Activated naive CD4-positive, alpha-beta T cell treated with anti-CD3 and anti-CD28 coated beads, Interleukin-2, amount 10 ng/mL, durations not matched to agents 7 days and 5 days (primary cell): ENCODE results near the gene QRICH1.

Experiments
- CTCF ChIA-PET: fragments of 350-600 bp; sonication (Branson Sonifier 250); formaldehyde crosslinking; loops from one replicate; lab custom pipeline; 2021; ENCODE audit warnings: antibody characterized with exemption; lab: Charles Lee
- DNase-seq: peaks from one replicate; pipeline ENCODE4 v3.0.0-alpha.2; 2020
- H3K27ac Mint-ChIP-seq: one replicate; pipeline ENCODE4 v1.8.0; 2021; ENCODE audit warnings: mild to moderate bottlenecking, moderate library complexity, mixed read lengths
- H3K27me3 Mint-ChIP-seq: one replicate; pipeline ENCODE4 v1.8.0; 2021; ENCODE audit warnings: mild to moderate bottlenecking, mixed read lengths
- H3K36me3 Mint-ChIP-seq: one replicate; pipeline ENCODE4 v1.8.0; 2021; ENCODE audit warnings: mixed read lengths
- H3K4me1 Mint-ChIP-seq: one replicate; pipeline ENCODE4 v1.8.0; 2021; ENCODE audit warnings: mixed read lengths
- H3K4me3 Mint-ChIP-seq: one replicate; pipeline ENCODE4 v1.8.0; 2021; ENCODE audit warnings: mild to moderate bottlenecking, moderate library complexity, mixed read lengths
- H3K9me3 Mint-ChIP-seq: one replicate; pipeline ENCODE4 v1.8.0; 2021; ENCODE audit warnings: mixed read lengths

QRICH1 gene, protein sequence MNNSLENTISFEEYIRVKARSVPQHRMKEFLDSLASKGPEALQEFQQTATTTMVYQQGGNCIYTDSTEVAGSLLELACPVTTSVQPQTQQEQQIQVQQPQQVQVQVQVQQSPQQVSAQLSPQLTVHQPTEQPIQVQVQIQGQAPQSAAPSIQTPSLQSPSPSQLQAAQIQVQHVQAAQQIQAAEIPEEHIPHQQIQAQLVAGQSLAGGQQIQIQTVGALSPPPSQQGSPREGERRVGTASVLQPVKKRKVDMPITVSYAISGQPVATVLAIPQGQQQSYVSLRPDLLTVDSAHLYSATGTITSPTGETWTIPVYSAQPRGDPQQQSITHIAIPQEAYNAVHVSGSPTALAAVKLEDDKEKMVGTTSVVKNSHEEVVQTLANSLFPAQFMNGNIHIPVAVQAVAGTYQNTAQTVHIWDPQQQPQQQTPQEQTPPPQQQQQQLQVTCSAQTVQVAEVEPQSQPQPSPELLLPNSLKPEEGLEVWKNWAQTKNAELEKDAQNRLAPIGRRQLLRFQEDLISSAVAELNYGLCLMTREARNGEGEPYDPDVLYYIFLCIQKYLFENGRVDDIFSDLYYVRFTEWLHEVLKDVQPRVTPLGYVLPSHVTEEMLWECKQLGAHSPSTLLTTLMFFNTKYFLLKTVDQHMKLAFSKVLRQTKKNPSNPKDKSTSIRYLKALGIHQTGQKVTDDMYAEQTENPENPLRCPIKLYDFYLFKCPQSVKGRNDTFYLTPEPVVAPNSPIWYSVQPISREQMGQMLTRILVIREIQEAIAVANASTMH

GRCh38 chr3:49093853-49094767 lies at the start of gene QRICH1:
TSS of gene QRICH1 (minus strand) at chr3:49094071. CDS start at chr3:49077017, 17,054 bp downstream.
- peak; percentile 98 for DNase-seq
- no peaks in the 10 kb centered on the region for H3K9me3 Mint-ChIP-seq
- CTCF ChIA-PET, result interaction anchor here (0.5 to 3.8 kb wide), 13 partner anchors 9 to 377 kb away, joined by 3 to 26 read pairs (median 4); partner anchors contain the start of genes IMPDH2, QARS1 and USP19
- peaks cover 42% of the 10 kb centered on the region for H3K4me1 Mint-ChIP-seq
- peak within 1 kb of the TSS; percentile 88 for H3K4me3 Mint-ChIP-seq
- peak within 1 kb of the TSS; percentile 97 for H3K27ac Mint-ChIP-seq
- peaks cover 29% of the 10 kb centered on the region for H3K36me3 Mint-ChIP-seq
- H3K27me3 Mint-ChIP-seq, result no peaks in the 10 kb centered on the region

- Mint-ChIP-seq H3K9me3 (peaks cover 7% of the 10 kb centered on the region), H3K27me3 (peaks cover 36% of the 10 kb centered on the region), H3K4me3 (no peak overlapping the region), H3K36me3 (no peaks in the 10 kb centered on the region), H3K4me1 (no peaks in the 10 kb centered on the region), H3K27ac (no peak overlapping the region)
- CTCF ChIA-PET, result no interaction called here
- DNase-seq, result no peak
Measured at GRCh38 chr3:49140080-49140479, 46.2 kb upstream of the QRICH1 start.

DNA sequence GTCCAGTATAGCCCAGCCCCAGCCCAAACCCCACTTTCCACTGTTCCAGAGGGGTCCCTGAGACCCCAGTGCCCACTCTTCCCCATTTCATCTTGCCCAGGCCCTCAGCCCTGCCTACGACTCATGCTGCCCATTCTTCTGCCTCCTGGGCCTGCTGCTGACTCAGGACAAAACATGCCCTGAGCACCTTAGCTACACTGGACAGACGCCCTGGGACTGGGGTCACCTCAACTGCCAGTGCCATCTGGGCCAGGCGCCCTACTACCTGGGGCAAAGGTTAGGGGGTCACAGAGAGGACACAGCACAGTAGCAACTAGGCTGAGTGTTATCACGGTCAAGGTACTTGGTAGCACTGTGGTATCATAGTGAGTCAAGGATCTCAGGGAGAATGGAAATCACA lies 41.6 kb upstream of the QRICH1 start:
- Mint-ChIP-seq H3K27me3 (peaks cover 70% of the 10 kb centered on the region), H3K36me3 (no peaks in the 10 kb centered on the region), H3K27ac (no peak overlapping the region), H3K4me3 (no peak overlapping the region), H3K9me3 (no peaks in the 10 kb centered on the region), H3K4me1 (peaks cover 4% of the 10 kb centered on the region)
- CTCF ChIA-PET, result no interaction called here
- DNase-seq, result no peak

- peaks cover 4% of the 10 kb centered on the region for H3K4me1 Mint-ChIP-seq
- no peak overlapping the region for H3K27ac Mint-ChIP-seq
- H3K9me3 Mint-ChIP-seq, result no peaks in the 10 kb centered on the region
- H3K27me3 Mint-ChIP-seq, result peaks cover 66% of the 10 kb centered on the region
- CTCF ChIA-PET, result no interaction called here
- DNase-seq, result no peak
- H3K4me3 Mint-ChIP-seq, result no peak overlapping the region
- no peaks in the 10 kb centered on the region for H3K36me3 Mint-ChIP-seq
Measured at GRCh38 chr3:49134471-49135265, 40.8 kb upstream of the QRICH1 start.

- CTCF ChIA-PET, result no interaction called here
- H3K27me3 Mint-ChIP-seq, result peaks cover 62% of the 10 kb centered on the region
- H3K27ac Mint-ChIP-seq, result no peak overlapping the region
- DNase-seq, result no peak
- no peaks in the 10 kb centered on the region for H3K9me3 Mint-ChIP-seq
- no peaks in the 10 kb centered on the region for H3K36me3 Mint-ChIP-seq
- H3K4me3 Mint-ChIP-seq, result no peak overlapping the region
- peaks cover 4% of the 10 kb centered on the region for H3K4me1 Mint-ChIP-seq
Measured at GRCh38 chr3:49133226-49133951, 39.5 kb upstream of the QRICH1 start.

- Mint-ChIP-seq H3K27me3 (peaks cover 54% of the 10 kb centered on the region), H3K4me3 (no peak within 1 kb of the TSS), H3K36me3 (no peaks in the 10 kb centered on the region), H3K4me1 (peaks cover 4% of the 10 kb centered on the region), H3K9me3 (no peaks in the 10 kb centered on the region), H3K27ac (no peak within 1 kb of the TSS)
- no peak for DNase-seq
- CTCF ChIA-PET, result no interaction called here
Measured at GRCh38 chr3:49132437-49133225, 38.8 kb upstream of the QRICH1 start, which contains the start of gene LAMB2. TSS of gene LAMB2 (minus strand) at chr3:49133050. CDS start at chr3:49132867, 183 bp downstream.

DNA sequence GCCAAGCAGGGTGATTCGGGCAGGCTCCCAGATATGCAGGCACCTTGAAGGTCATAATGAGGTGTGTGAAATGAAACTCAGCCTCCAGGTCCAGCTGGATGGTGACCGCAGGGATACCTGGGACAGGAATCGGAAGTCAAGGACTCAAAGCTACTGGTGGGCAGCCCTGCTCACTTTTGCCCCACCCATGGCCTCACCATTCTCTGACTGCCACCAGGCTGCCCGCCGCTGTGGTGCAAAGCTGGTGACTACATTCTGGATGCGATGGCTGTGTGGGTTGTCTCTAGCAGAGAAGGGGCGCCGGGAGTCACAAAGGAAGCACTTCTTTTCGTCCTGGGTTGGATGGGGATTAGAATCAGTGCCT lies 38.2 kb upstream of the QRICH1 start:
- peaks cover 4% of the 10 kb centered on the region for H3K4me1 Mint-ChIP-seq
- no peaks in the 10 kb centered on the region for H3K36me3 Mint-ChIP-seq
- CTCF ChIA-PET, result no interaction called here
- H3K27me3 Mint-ChIP-seq, result peaks cover 52% of the 10 kb centered on the region
- no peak overlapping the region for H3K4me3 Mint-ChIP-seq
- no peak overlapping the region for H3K27ac Mint-ChIP-seq
- H3K9me3 Mint-ChIP-seq, result no peaks in the 10 kb centered on the region
- no peak for DNase-seq

DNA sequence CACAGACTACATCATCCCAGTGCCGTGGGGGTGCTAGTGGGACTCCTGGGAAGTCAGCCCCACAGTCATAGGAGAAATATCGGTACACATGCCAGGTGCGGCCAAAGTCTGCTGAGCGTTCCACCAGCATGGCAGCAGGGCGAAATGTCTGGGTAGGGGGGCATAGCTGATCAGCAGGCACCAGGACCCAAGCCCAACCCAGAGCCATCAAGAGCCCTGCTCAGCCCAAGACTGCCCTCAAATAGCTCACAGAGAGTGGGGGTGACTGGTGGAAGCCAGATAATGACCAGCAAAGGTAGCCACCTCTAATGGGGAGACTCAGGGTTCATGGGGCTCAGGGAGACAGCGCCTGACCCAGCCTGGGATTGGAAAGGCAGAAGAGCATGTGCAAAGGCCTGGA lies 37.7 kb upstream of the QRICH1 start:
- peaks cover 52% of the 10 kb centered on the region for H3K27me3 Mint-ChIP-seq
- no peak overlapping the region for H3K27ac Mint-ChIP-seq
- H3K36me3 Mint-ChIP-seq, result no peaks in the 10 kb centered on the region
- no peak overlapping the region for H3K4me3 Mint-ChIP-seq
- H3K9me3 Mint-ChIP-seq, result no peaks in the 10 kb centered on the region
- CTCF ChIA-PET, result no interaction called here
- H3K4me1 Mint-ChIP-seq, result peaks cover 4% of the 10 kb centered on the region
- DNase-seq, result no peak

DNA sequence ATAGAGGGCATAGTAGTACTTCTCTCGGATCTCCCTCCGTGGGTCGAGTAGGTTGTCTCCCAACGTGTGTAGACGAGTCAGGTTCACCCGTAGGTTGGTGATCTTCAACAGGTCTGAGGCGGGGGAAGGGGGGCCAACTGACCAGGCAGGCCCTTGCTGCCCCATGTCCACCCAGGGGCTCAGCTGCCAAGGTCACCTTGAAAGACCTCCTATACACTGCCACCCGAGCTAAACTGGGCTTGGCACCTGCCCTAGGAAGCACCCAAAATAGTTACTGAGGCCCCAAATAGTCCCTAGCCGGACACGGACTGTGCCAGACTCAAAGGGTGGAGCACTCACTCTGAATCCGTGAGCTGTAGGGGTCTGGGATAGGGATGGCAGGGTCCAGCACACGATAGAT lies 37.2 kb upstream of the QRICH1 start:
- Mint-ChIP-seq H3K27ac (no peak overlapping the region), H3K9me3 (no peaks in the 10 kb centered on the region), H3K4me3 (no peak overlapping the region), H3K27me3 (peaks cover 51% of the 10 kb centered on the region), H3K4me1 (peaks cover 4% of the 10 kb centered on the region), H3K36me3 (no peaks in the 10 kb centered on the region)
- CTCF ChIA-PET, result interaction anchor here (1.2 kb wide), 1 partner anchor 27 kb away, joined by 4 read pairs; no protein-coding TSS in a partner anchor
- no peak for DNase-seq

- Mint-ChIP-seq H3K9me3 (no peaks in the 10 kb centered on the region), H3K4me1 (peaks cover 11% of the 10 kb centered on the region), H3K36me3 (no peaks in the 10 kb centered on the region), H3K4me3 (no peak overlapping the region), H3K27ac (no peak overlapping the region), H3K27me3 (no peaks in the 10 kb centered on the region)
- DNase-seq, result no peak
- CTCF ChIA-PET, result no interaction called here
Measured at GRCh38 chr3:49124991-49125670, 31.3 kb upstream of the QRICH1 start.

- CTCF ChIA-PET, result no interaction called here
- H3K9me3 Mint-ChIP-seq, result no peaks in the 10 kb centered on the region
- no peak overlapping the region for H3K27ac Mint-ChIP-seq
- DNase-seq, result no peak
- H3K4me3 Mint-ChIP-seq, result no peak overlapping the region
- H3K27me3 Mint-ChIP-seq, result no peaks in the 10 kb centered on the region
- peaks cover 18% of the 10 kb centered on the region for H3K4me1 Mint-ChIP-seq
- peaks cover under 1% of the 10 kb centered on the region for H3K36me3 Mint-ChIP-seq
Measured at GRCh38 chr3:49124203-49124602, 30.3 kb upstream of the QRICH1 start.

GRCh38 chr3:49123687-49124086 lies 29.8 kb upstream of the QRICH1 start:
- CTCF ChIA-PET, result interaction anchor here (1.5 kb wide), 1 partner anchor 29 kb away, joined by 4 read pairs; the partner anchor contains the start of gene QRICH1
- H3K27me3 Mint-ChIP-seq, result no peaks in the 10 kb centered on the region
- DNase-seq, result no peak
- H3K4me1 Mint-ChIP-seq, result peaks cover 23% of the 10 kb centered on the region
- H3K27ac Mint-ChIP-seq, result no peak overlapping the region
- H3K4me3 Mint-ChIP-seq, result no peak overlapping the region
- H3K9me3 Mint-ChIP-seq, result no peaks in the 10 kb centered on the region
- H3K36me3 Mint-ChIP-seq, result peaks cover 5% of the 10 kb centered on the region
